Measurements from ENCODE around the gene RMDN2.
"Not testable (repeated sequence)": the region's sequence is repeated elsewhere in the genome, so short reads cannot be mapped to it uniquely, and the experiment has no call there.

RMDN2 gene

GRCh38 chr2:37944268-37944667 is 19.2 kb downstream of the RMDN2 start:
- no peak overlapping the region for H3K27ac ChIP-seq
- in situ Hi-C loops (cut with HindIII; ENCODE audit: low pct_ligation_motif_present, low sequenced_read_pairs), result no loop called here
- H3K36me3 ChIP-seq (replicated peaks), result no peaks in the 10 kb centered on the region
- DNase-seq, result no peak
- no peaks in the 10 kb centered on the region for H3K27me3 ChIP-seq (replicated peaks)
- TF ChIP-seq CTCF (IDR thresholded peaks at IDR 0.05; ENCODE audit: low read depth, low read length, missing control alignments), result no peak
- H3K4me3 ChIP-seq (ENCODE audit: low read depth, low read length), result no peak overlapping the region

GRCh38 chr2:37947306-37947705 is 22.2 kb downstream of the RMDN2 start:
- no peaks in the 10 kb centered on the region for H3K27me3 ChIP-seq (replicated peaks)
- TF ChIP-seq CTCF (IDR thresholded peaks at IDR 0.05; ENCODE audit: low read depth, low read length, missing control alignments), result no peak
- no peak for DNase-seq
- in situ Hi-C loops (cut with HindIII; ENCODE audit: low pct_ligation_motif_present, low sequenced_read_pairs), result no loop called here
- no peak overlapping the region for H3K4me3 ChIP-seq (ENCODE audit: low read depth, low read length)
- no peaks in the 10 kb centered on the region for H3K36me3 ChIP-seq (replicated peaks)
- no peak overlapping the region for H3K27ac ChIP-seq

GRCh38 chr2:37962018-37962739 is 37.1 kb downstream of the RMDN2 start:
- H3K4me3 ChIP-seq (ENCODE audit: low read depth, low read length); H3K27me3 ChIP-seq (replicated peaks); in situ Hi-C loops (cut with HindIII; ENCODE audit: low pct_ligation_motif_present, low sequenced_read_pairs); DNase-seq; H3K27ac ChIP-seq; H3K36me3 ChIP-seq (replicated peaks): not testable (repeated sequence)

GRCh38 chr2:37962740-37963121 is 37.6 kb downstream of the RMDN2 start:
- H3K27ac ChIP-seq; H3K27me3 ChIP-seq (replicated peaks); DNase-seq; in situ Hi-C loops (cut with HindIII; ENCODE audit: low pct_ligation_motif_present, low sequenced_read_pairs); H3K36me3 ChIP-seq (replicated peaks); H3K4me3 ChIP-seq (ENCODE audit: low read depth, low read length): not testable (repeated sequence)

- not testable (repeated sequence) for H3K27ac ChIP-seq; DNase-seq; H3K27me3 ChIP-seq (replicated peaks)
These were observed 38.8 kb downstream of the RMDN2 start for GRCh38 chr2:37963901-37964300.

GRCh38 chr2:37966326-37966725 is 41.2 kb downstream of the RMDN2 start:
- in situ Hi-C loops (cut with HindIII; ENCODE audit: low pct_ligation_motif_present, low sequenced_read_pairs), result no loop called here
- TF ChIP-seq CTCF (IDR thresholded peaks at IDR 0.05; ENCODE audit: low read depth, low read length, missing control alignments), result no peak
- no peaks in the 10 kb centered on the region for H3K36me3 ChIP-seq (replicated peaks)
- H3K4me3 ChIP-seq (ENCODE audit: low read depth, low read length), result no peak overlapping the region
- no peak overlapping the region for H3K27ac ChIP-seq
- no peaks in the 10 kb centered on the region for H3K27me3 ChIP-seq (replicated peaks)
- DNase-seq, result no peak

More at GRCh38 chr2:37963901-37964300, 38.8 kb downstream of the RMDN2 start:
- in situ Hi-C loops (cut with HindIII; ENCODE audit: low pct_ligation_motif_present, low sequenced_read_pairs); H3K4me3 ChIP-seq (ENCODE audit: low read depth, low read length); H3K36me3 ChIP-seq (replicated peaks): not testable (repeated sequence)

- TF ChIP-seq CTCF (IDR thresholded peaks at IDR 0.05; ENCODE audit: low read depth, low read length, missing control alignments), result no peak
- Histone ChIP-seq H3K27ac (no peak overlapping the region), H3K27me3 (replicated peaks) (no peaks in the 10 kb centered on the region), H3K36me3 (replicated peaks) (no peaks in the 10 kb centered on the region), H3K4me3 (ENCODE audit: low read depth, low read length) (no peak overlapping the region)
- in situ Hi-C loops (cut with HindIII; ENCODE audit: low pct_ligation_motif_present, low sequenced_read_pairs), result no loop called here
- DNase-seq, result no peak
These were observed 44.6 kb downstream of the RMDN2 start for GRCh38 chr2:37969731-37970130.
